ENCODE measurements around the gene RPTOR.

Gene RPTOR

DNA sequence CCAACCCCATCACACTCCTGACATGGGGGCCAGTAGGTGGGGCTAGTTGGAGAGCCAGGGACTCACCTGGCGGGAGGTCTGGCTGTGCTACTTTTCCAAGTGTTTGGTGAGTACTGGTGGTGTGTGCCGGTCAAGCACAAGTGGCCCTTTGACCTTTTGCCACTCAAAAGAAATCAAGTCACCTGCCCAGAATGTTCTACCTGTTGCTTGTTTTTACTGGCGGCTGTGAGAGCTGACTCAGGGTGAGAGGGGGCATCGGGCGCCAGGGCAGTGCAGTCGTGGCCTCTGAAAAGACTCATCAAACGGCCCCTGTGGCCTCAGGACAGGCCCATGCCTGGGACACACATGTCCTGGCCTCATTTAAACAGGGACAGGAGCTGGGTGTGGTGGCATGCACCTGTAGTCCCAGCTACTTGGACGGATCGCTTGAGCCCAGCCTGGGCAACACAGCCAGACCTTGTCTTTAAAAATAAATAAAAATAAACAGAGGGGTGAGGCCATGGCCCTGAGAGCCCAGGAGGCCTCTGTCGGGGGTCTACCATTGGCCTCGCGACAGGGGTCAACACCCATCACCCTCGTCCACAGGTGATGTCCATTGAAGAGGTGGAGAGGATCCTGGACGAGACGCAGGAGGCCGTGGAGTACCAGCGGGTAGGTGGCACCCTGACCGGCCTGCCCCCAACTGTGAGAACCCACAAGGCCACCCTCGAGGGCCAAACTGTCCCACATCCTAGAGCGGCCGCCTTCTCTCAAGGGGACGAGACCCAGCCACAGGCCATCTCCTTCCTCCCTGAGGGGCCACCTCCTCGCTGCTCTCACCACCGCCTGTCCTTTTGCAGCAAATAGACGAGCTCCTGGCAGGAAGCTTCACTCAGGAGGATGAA is 452.0 kb downstream of the RPTOR start:
- DNase-seq (ENCODE audit: low read depth in 2 of 2), result no peak

DNA sequence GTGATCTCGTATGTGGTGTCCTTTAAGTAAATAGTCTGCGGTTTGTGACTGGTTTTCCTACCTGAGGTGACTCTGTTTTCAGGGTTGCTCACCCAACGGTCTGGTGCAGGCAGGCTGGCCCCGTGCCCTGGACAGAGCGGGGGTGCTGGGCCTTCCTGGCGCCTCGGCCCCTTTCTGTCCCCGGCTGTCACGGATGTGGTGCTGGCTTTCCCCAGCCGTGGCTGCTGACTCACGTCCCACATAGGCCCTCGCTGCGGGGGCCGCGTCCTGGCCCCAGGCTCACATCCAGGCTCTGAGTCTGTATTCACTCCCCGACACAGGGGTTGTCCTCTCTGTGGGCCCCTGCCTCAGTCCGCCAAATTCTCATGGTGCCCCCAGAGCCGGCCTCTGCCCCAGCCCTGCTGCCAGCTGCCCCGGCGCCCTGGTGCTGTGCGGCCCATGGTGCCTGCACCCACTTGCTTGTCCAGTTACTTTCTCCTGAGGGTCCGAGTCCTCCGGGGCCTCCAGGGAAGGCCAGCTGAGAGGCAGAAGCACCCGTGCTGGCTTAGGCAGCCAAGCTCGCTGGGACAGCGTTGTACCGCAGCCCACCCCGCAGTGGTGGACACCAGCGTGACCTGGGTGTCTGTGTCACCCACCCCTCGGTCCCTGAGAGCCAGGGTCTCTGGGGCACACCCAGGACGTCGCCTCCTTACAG is 452.9 kb downstream of the RPTOR start:
- DNase-seq (ENCODE audit: low read depth in 2 of 2), result no peak

DNA sequence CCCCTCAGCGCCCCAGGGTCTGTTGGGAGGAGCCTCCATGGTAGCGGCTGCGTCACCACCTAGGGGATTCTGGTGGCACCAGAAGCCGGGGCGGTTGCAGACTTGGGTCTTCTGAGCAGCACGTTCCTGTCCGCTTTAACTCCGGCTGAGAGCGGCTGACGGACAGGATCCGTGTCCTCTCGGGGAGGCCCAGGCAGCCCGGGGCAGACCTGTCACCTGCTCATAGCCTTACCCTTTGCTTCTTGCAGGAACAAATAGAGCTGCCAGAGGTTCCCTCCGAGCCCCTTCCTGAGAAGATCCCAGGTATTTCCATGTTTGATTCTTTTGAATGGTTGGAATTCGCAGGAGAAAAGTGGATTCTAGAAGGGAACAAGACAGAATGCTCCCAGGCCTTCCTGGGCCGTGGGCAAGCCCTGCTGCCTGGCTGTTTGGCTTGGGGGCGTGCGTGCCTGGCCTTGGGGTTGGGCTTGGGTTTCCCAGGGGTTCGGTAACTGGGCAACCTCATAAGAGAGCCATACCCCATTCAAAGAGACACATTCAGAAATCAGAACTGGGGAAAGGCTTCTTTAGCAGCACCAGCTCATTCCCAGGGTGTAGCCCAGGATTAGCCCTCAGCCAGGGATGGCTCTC is 453.6 kb downstream of the RPTOR start:
- DNase-seq (ENCODE audit: low read depth in 2 of 2), result no peak

DNA sequence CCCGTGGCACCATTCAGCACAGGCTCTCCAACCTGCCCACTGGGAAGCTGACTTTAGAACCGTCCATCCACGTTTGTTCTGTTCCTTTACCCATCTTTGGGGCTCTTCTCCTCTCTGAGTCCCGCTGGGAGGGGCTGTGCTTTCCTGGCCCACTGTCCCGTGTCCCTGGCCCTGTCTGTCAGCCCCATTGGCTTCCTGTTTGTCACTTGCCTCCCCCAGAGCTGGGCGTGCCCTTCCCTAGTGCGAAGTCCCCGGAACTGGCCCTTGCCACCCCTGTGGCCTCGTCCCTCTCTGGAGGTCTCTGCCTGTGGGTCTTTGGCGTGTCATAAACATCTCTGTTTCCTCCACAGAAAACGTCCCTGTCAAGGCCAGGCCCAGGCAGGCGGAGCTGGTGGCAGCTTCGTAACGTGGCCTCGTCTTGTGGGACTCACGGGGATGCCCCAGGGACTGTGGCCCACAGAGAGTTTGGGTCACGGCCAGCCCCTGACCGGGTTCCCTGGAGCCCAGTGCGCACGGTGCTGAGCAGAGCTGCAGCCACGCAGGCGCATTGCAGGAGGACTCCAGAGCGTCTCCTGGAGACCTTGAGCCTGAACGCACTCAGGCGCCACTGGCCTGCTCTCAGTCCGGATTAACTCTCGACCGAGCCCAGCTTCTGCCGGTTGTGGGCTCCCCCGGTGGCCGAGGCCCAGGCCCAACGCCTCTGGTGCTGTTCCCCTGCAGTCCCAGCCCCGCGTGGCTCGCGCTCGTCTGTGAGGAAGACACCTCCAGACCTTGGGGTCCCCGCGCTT is 454.3 kb downstream of the RPTOR start:
- no peak for DNase-seq (ENCODE audit: low read depth in 2 of 2)

DNA sequence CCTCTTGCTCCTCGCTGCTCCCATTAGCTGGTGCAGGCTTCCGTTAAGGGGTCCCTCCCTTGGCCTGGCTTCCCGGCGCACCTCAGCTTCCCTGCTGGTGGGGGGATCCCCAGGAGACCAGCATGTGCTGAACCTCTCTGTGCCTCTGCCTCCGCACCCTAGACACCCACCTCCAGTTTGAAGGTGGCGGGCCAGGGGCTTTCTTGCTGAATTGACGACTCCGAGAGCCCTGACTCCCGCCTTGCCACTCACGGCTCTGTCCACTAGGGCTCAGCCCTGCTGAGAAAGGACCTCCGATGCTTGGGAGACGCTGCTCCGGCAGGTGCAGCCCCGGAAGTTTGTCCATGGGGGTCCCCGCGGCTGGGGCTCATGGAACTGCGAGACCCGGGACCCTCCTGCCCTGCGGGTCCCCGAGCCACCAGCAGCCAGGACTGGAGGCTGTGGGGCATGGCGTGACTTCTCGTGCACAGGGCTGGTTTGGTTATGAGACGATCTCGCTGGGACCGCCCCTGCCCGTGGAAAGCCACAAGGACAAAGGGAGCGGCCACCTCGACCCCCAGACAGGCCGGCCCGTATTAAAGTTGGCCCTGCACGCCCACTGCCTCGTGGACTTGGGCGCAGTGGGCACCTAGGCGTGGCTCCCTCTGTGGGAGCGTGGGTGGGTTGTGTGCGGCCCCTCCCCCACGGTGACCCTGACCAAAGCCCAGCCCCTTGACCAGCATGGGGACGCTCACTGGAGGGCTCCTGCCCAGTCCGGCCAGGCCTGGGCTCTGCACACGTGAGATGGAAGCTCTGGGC is 455.1 kb downstream of the RPTOR start:
- no peak for DNase-seq (ENCODE audit: low read depth in 2 of 2)

DNA sequence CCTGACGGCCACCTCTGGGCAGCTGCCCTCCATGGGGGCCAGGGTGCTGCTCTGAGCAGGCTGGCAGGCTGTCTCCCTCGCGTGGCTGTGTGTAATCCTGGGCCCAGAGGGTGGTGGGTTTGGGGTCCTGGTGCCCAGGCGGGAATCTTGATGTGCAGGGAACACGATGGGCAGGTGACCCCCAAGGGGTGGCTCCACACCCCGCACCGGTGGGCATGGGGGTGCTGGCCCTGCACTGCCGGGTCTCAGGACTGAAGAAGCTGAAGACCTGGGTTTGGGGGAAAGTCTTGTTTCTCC is 455.6 kb downstream of the RPTOR start:
- no peak for DNase-seq (ENCODE audit: low read depth in 2 of 2)

DNA sequence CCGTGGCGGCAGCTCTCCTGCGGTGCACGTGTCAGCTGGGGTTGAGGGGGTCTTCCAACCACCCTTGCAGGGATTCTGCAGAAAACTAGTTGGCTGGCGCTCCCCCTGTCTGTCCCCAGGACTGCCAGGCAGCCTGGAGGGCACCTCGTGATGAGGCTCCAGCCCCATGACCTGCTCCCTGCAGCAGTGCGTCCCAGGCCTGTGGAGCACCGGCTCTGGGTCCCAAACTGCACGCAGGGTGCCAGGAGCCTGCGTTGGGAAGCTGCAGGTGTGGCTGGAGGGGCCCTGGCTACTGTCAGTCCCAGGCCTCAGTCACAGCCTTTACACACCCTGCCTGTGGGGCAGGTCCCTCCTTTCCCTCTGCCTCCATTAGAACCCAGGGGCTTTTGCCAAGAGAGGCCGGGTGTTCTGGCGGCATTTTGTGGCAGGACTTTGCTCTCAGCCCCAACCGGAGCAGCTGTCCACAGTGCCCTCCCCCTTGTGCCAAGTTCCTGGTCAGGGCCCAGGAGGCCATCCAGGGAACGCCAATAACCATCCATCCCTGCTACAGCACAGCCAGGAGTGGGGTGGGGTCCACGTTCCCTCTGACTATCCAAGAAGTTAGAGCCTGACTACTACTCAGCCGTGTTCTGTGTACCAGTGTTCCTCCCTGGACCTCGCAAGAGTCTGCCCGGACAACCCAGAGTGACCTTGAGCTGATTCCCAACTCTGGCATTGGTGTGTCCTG is 456.2 kb downstream of the RPTOR start:
- DNase-seq (ENCODE audit: low read depth in 2 of 2), result no peak

DNA sequence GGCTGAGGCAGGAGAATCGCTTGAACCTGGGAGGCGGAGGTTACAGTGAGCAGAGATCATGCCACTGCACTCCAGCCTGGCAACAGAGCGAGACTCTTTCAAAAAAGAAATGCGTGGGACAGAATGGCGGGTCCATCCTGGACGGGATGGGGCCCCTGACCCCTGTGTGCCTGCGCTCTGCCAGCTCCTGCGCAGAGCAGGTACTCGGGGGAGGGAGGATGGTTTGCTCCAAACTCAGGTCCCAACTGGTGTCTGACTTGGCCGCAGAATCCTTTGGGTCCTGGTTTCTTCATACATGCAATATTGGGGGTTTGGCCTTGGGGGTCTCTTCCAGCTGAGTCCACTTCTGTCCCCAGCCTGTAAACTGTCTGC is 457.4 kb downstream of the RPTOR start:
- no peak for DNase-seq (ENCODE audit: low read depth in 2 of 2)

DNA sequence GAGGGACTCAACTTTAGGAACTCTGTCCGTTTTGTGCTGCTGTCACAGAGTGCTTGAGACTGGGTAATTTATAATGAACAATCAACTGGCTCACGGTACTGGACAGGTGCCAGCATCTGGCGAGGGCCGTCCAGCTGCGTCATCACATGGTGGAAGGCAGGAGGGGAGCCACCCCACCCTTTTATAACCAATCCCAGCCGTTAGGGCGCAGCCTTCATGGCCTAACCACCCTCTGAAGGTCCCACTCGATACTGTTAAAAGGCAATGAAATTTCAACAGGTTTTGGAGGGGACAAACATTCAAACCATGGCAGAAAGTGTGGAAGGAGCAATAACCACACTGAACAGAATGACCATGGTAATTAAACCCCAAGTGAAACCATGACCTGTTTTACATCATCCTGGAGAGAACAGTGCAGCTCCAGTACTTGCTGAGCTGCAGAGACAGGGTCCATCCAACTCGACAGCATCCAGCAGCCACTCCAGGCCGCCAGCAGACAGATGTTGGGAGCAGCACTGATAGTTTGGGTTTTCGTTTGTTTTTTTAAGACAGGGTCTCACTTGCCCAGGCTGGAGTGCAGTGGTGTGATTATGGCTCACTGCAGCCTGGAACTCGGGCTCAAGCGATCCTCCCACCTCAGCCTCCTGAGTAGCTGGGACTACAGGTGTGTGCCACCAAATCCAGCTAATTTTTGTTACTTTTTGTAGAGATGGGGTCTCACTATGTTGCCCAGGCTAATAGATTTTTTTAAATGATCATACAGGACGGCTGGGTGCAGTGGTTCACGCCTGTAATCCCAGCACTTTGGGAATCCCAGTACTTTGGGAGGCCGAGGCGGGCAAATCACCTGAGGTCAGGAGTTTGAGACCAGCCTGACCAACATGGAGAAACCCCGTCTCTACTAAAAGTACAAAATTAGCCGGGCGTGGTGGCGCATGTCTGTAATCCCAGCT is 458.0 kb downstream of the RPTOR start:
- no peak for DNase-seq (ENCODE audit: low read depth in 2 of 2)

DNA sequence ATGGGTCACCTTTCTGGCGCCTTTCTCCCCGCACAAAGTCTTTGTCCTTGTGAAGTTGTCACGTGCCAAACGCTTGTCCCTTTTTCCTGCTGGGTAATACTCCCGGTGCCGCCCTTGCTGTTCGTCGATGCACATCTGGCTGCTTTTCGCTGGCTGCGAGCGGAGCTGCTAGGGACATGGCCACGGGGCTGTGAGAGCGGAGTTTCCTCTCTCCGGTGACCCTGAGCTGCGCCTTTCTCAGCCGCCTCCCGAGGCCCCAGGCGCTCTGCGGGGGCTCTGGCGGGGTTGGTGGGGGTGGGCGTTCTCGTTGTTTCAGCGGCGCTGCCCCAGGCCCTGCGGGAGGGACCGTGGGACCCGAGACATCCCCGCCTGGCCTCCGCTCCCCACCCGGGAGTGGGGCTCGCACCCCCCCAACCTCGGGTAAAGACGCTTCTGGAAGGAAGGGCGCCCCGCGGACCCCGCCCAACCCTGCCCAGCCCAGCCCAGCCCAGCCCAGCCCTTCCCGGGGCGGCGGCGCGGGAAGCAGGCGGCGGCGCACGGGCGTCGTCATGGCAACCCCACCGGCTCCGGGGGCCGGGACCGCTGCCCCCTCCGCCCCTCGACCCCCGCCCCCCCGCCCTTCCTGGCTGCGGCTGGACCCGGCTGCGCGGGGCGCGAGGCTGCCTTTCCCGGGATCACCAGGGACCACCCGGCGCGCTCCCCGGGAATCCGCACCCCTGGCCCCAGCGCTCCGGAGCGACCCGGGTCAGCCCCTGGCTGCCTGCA is 459.3 kb downstream of the RPTOR start:
- DNase-seq (ENCODE audit: low read depth in 2 of 2), result no peak

DNA sequence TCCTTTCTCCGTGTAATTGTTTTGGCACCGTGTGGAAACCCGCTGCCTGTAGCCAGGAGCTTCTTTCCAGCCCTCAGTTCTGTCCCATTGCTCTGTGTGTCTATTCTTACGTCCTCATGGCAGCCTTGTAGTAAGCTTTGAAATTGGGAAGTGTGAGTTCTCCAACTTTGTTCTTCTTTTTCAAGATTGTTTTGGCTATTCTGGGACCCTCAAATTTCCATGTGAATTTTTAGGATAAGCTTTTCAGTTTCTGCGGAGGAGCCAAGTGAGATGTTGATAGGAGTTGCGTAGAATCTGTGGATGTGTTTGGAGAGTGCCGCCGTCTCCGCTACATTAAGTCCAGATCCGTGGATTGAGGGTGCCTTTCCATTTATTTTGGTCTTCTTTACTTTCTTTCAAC is 462.3 kb downstream of the RPTOR start:
- DNase-seq (ENCODE audit: low read depth in 2 of 2), result no peak

DNA sequence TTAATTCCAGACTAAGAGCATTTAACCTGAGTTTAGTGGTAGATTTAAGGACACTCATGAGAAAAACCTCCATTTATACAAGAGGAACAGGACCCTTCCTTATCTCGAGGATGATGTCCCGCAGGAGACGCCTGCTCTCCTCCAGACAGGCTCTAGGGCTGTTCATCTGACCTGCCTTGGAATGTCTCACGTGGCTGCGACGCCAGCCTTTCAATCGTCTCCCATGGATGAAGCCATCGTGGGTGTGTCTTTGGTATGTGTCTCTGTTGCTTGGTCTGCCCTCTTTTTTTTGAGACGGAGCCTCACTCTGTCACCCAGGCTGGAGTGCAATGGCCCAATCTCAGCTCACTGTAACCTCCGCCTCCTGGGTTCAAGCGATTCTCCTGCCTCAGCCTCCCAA is 463.5 kb downstream of the RPTOR start:
- no peak for DNase-seq (ENCODE audit: low read depth in 2 of 2)

DNA sequence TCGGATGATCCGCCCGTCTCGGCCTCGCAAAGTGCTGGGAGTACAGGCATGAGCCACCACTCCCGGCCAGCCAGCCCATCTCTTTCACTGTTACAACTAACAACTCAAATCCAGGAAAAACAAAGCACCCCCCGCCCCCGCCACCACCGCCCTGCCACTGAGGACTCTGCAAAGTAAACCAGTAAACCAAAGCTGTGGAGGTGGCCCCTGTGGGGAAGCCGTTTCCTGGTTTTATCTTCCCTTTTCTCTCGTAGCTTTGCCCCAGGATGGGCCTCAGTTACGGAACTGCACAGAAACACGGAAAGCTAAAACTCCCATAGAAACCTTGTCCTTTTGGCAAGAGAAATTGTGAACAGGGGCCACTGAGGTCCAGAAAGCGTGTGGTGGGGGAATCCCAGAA is 464.5 kb downstream of the RPTOR start:
- no peak for DNase-seq (ENCODE audit: low read depth in 2 of 2)

DNA sequence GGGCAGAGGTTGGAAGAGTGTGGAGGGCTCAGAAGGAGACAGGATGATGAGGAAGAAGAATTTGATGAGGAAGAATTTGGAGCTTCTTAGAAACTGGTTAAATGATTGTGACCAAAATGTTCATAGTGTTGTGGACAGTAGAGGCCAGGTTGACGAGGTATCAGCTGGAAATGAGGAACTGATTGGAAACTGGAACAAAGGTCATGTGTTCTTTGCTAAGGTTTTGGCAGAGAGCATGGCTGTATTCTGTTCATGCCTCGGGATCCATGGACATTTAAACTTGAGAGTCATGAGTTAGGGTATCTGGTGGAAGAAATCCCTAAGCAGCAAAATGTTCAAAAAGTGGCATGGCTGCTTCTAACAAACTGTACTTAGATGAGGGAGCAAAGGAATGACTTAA is 466.3 kb downstream of the RPTOR start:
- DNase-seq (ENCODE audit: low read depth in 2 of 2), result no peak

DNA sequence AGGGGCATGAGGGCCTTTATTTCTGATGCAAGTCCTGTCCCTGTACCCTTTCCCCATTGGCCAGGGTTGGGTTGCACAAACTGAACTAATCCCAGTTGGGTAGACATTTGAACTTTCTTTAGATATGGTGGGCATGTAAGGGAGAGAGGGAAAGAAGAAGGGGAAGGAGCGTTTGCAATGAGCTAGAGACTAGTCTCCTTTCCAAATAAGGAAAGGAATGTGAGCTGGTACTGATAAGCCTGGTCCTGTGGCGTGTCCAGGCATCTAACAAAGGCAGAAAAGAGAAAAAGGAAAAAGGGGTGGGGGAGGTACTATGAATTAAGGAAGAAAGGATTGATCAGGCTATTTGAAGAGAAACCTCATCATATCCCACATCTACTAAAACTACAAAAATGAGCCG is 467.3 kb downstream of the RPTOR start:
- no peak for DNase-seq (ENCODE audit: low read depth in 2 of 2)

DNA sequence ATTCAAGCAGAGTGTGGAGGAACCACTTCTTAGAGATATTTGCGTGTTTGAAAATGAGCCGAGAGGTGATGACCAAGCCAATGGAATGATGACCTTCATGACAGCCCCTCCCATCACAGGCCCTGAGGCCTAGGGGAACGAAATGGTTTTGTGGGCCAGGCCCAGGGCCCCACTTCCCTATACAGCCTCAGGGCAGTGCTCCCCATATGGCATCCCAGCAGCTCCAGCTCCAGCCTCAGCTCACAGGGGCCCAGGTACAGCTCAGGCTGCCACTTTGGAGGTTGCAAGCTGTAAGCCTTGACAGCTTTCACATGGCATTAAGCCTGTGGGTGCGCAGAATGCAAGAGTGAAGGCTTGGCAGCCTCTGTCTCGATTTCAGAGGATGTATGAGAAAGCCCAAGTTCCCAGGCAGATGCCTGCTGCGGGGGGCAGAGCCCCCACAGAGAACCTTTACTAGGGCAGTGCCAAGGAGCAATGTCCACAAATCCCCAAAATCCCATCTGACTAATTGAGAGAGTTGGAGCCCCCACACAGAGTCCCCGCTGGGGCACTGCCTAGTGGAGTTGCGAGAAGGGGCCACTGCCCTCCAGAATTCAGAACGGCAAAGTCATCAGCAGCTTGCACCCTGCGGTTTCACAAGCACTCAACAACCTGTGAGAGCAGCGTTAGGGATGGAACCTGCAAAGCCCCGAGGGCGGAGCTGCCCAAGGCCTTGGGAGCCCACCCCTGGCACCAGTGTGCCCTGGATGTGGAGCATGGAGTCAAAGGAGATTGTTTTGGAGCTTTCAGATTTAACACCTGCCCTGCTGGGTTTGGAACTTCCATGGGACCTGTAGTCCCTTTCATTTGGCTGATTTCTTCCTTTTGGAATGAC is 468.2 kb downstream of the RPTOR start:
- no peak for DNase-seq (ENCODE audit: low read depth in 2 of 2)

DNA sequence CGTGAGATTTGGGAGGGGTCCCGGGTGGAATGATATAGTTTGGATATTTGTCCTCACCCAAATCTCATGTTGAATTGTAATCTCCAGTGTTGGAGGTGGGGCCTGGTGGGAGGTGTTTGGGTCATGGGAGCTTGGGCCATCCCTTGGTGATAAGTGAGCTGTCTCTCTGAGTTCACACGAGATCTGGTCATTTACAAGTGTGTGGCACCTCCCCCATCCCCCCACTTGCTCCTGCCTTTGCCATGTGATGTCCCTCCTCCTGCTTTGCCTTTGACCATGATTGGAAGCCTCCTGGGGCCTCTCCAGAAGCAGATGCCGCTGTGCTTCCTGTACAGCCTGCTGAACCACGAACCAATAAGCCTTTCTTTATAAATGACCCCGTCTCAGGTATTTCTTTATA is 469.0 kb downstream of the RPTOR start:
- DNase-seq (ENCODE audit: low read depth in 2 of 2), result no peak

DNA sequence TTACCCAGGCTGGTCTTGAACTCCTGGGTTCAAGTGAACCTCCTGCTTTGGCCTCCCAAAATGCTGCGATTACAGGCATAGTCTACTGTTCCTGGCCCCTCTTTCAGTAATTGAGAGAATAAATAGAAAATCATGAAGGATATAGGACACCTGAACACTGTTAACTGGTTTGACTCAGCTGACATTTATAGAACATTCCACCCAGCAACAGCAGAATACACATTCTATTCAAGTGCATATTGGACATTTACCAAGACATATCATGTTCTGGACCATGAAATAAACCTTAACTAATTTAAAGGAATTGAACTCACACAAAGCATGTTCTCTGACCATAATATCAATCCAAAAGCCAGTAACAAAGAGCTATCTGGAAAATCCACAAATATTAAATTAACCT is 470.5 kb downstream of the RPTOR start:
- DNase-seq (ENCODE audit: low read depth in 2 of 2), result no peak

Data from stimulated activated CD4-positive, alpha-beta T cell treated with anti-CD3 and anti-CD28 coated beads, Interleukin-15, amount 100 ng/mL, for 48 hours (primary cell).